ENCODE data around the gene COL27A1.
A peak's percentile ranks its signal among the peaks of the same experiment; 100 is the strongest.

The COL27A1 gene

GRCh38 chr9:114279693-114280092 is 124.4 kb downstream of the COL27A1 start:
- no peak for DNase-seq (ENCODE audit: extremely low read depth, low read depth)
- TF ChIP-seq, protein P1, sequence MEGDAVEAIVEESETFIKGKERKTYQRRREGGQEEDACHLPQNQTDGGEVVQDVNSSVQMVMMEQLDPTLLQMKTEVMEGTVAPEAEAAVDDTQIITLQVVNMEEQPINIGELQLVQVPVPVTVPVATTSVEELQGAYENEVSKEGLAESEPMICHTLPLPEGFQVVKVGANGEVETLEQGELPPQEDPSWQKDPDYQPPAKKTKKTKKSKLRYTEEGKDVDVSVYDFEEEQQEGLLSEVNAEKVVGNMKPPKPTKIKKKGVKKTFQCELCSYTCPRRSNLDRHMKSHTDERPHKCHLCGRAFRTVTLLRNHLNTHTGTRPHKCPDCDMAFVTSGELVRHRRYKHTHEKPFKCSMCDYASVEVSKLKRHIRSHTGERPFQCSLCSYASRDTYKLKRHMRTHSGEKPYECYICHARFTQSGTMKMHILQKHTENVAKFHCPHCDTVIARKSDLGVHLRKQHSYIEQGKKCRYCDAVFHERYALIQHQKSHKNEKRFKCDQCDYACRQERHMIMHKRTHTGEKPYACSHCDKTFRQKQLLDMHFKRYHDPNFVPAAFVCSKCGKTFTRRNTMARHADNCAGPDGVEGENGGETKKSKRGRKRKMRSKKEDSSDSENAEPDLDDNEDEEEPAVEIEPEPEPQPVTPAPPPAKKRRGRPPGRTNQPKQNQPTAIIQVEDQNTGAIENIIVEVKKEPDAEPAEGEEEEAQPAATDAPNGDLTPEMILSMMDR (IDR thresholded peaks at IDR 0.05; ENCODE audit: low read depth, low read length), result no peak

DNA sequence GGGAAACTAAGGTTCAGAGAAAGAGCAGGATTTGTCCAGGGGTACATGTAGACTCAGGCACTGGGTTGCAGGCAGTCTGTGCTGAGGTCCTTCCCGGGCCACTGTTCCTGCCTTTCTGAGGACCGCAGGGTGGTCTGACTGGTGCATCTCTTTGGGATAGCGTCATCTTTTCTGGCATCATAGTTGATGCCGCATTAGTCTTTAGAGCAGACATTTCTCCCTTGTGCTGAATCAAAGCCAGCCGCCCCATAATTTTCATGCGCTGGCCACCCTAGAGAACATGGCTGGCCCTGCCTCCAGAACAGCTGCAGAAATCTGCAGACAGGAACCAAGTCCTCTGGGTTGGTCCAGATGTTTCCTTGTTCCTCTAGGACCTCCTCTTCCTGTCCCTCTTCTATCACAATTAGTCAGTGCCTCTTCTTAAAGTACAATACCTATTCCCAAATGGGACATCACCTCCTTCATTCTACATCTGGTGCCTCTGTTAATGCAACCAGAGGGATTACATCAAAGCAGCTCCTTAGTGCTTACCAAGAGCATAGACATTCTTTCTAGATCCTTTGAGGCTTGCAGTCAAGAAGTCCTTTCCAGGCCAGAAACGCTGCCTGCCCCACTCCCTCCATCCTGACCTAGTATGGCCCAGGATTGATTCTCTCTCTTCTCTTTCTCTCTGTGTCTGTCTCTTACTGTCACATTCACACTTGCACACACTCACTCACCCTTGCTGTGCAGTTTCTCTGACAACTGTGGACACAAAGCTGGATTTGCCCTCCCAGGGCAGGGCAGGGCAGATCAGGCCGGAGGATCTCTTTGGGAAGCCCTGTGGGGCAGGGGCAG is 125.5 kb downstream of the COL27A1 start:
- TF ChIP-seq, protein P1 (IDR thresholded peaks at IDR 0.05; ENCODE audit: low read depth, low read length), result no peak

DNA sequence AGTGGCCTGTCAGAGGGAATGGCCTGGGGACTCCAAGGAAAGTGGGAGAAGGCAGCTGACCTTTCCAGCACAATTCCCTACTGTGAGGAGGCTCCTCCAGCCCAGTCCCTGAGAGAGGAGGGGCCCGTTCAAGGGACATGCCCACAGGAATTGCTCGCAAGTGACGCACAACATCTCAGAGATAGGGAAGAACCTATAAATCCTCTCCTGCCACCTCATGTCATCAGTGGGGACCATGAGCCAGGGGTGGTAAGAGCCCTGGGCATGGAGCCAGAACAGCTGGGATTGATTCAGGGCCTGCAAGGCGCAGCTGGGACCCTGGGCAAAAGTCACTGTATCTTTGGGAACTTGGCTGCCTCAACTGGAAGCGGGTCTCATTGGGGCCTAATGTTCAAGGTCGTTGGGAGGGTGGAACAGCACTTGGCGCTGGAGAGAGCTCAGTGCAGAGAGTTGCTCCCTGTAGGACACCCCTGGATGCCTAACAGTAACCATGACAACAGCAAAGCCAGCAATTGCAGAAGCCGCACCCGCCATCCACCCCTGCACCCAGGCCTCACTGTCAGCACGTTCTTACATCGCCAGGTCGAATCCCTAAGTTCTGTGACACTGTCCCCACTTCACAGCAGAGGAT is 126.3 kb downstream of the COL27A1 start:
- no peak for DNase-seq (ENCODE audit: extremely low read depth, low read depth)

More for the DNA sequence above, 125.5 kb downstream of the COL27A1 start:
- no peak for DNase-seq (ENCODE audit: extremely low read depth, low read depth)

DNA sequence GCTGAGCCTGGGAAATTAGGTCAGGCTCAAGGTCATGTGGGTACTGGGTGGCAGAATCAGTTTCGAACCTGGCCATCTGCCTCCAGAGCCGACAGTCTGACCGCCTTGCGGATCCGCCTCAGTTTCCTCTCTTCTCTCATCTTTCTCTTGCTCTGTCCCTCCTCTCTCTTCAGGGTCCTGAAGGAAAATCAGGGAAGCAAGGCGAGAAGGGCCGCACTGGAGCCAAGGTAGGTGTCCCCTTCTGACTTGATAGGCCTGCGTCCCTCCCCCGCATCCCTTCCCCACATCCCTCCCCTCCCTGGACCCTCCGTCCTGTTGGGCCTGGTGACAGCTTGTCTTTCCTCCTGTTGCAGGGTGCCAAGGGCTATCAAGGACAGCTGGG is 126.8 kb downstream of the COL27A1 start:
- DNase-seq (ENCODE audit: extremely low read depth, low read depth), result no peak
- TF ChIP-seq, protein P1 (IDR thresholded peaks at IDR 0.05; ENCODE audit: low read depth, low read length), result no peak

More for the DNA sequence above, 126.3 kb downstream of the COL27A1 start:
- TF ChIP-seq, protein P1 (IDR thresholded peaks at IDR 0.05; ENCODE audit: low read depth, low read length), result no peak

GRCh38 chr9:114282507-114282906 is 127.2 kb downstream of the COL27A1 start:
- no peak for DNase-seq (ENCODE audit: extremely low read depth, low read depth)
- TF ChIP-seq, protein P1 (IDR thresholded peaks at IDR 0.05; ENCODE audit: low read depth, low read length), result no peak

GRCh38 chr9:114282926-114283325 is 127.6 kb downstream of the COL27A1 start:
- DNase-seq (ENCODE audit: extremely low read depth, low read depth), result peak; percentile 85
- TF ChIP-seq, protein P1 (IDR thresholded peaks at IDR 0.05; ENCODE audit: low read depth, low read length), result no peak

GRCh38 chr9:114283551-114284111 is 128.3 kb downstream of the COL27A1 start:
- no peak for DNase-seq (ENCODE audit: extremely low read depth, low read depth)
- TF ChIP-seq, protein P1 (IDR thresholded peaks at IDR 0.05; ENCODE audit: low read depth, low read length), result no peak

All from AG09319 (cell line).